ENCODE results near the gene MTERF2. TPM values are rescaled to one million over a fixed set of nuclear protein-coding genes. Genes with fewer than 3 reads are reported as not detected.

Gene MTERF2
- total and polyA plus RNA-seq, 5 donors: 29.5 to 45.1 (median 36.4) TPM

- Histone ChIP-seq H3K4me1 (ENCODE audit: control insufficient read depth, insufficient read depth, low read length) (no peaks in the 10 kb centered on the region), H3K27ac (ENCODE audit: low read length) (peak overlapping the region; percentile 28)
These were observed 32.2 kb downstream of the MTERF2 start for GRCh38 chr12:106954462-106955376.

GRCh38 chr12:106953352-106954250 lies 33.3 kb downstream of the MTERF2 start:
- Histone ChIP-seq H3K4me1 (ENCODE audit: control insufficient read depth, insufficient read depth, low read length) (no peaks in the 10 kb centered on the region), H3K27ac (ENCODE audit: low read length) (no peak overlapping the region), H3K9me3 (ENCODE audit: control insufficient read depth, low read length) (no peaks in the 10 kb centered on the region), H3K4me3 (ENCODE audit: low read length) (no peak overlapping the region), H3K27me3 (ENCODE audit: control insufficient read depth, insufficient read depth) (no peaks in the 10 kb centered on the region)
- DNase-seq (peak in 1 of 3 donors; percentile 13), ATAC-seq (no peak)
- WGBS: 93% methylated on average over 12 of the region's 12 CpGs
- intact Hi-C loops (cut with DNase I): loop anchor here in 2 of 4 donors (10.0 kb wide), 1 partner anchor 141 kb away; the partner anchor contains the start of gene CRY1 (in 2 of the 2)

More at GRCh38 chr12:106954462-106955376, 32.2 kb downstream of the MTERF2 start:
- DNase-seq (peak; percentile 63 to 82 (median 80)), ATAC-seq (peak; percentile 1 to 4)
- intact Hi-C loops (cut with DNase I): loop anchor here in 2 of 4 donors (10.0 kb wide), 1 partner anchor 140 kb away; the partner anchor contains the start of gene CRY1 (in 2 of the 2)
- 36% methylated on average over 36 of the region's 36 CpGs for WGBS
- Histone ChIP-seq H3K27me3 (ENCODE audit: control insufficient read depth, insufficient read depth) (no peaks in the 10 kb centered on the region), H3K9me3 (ENCODE audit: control insufficient read depth, low read length) (no peaks in the 10 kb centered on the region), H3K4me3 (ENCODE audit: low read length) (peak overlapping the region; percentile 80)

DNA sequence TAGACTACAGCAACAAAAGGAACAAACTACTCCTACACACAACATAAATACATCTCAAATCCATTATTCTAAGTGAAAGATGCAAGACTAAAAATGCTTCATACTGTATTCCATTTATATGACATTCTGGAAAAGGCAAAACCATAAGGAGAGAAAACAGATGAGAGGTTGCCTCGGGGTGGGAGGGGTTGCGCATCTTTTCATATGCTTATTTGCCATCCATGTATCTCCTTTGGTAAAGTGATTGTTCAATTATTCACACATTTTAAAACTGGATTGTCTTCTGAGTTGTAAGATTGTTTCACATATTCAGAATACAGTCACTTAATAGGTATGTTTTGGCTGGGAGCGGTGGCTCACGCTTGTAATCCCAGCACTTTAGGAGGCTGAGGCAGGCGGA lies 36.4 kb downstream of the MTERF2 start:
- Histone ChIP-seq H3K27me3 (ENCODE audit: control insufficient read depth, insufficient read depth) (no peaks in the 10 kb centered on the region), H3K27ac (ENCODE audit: low read length) (no peak overlapping the region), H3K4me1 (ENCODE audit: control insufficient read depth, insufficient read depth, low read length) (no peaks in the 10 kb centered on the region), H3K9me3 (ENCODE audit: control insufficient read depth, low read length) (no peaks in the 10 kb centered on the region), H3K4me3 (ENCODE audit: low read length) (no peak overlapping the region)
- no peak for DNase-seq
- intact Hi-C loops (cut with DNase I): loop anchor here in 2 of 4 donors (10.0 kb wide), 1 partner anchor 144 kb away; the partner anchor contains the start of gene CRY1 (in 2 of the 2)
- WGBS: 95% methylated on average over 5 of the region's 5 CpGs
- ATAC-seq: no peak

DNA sequence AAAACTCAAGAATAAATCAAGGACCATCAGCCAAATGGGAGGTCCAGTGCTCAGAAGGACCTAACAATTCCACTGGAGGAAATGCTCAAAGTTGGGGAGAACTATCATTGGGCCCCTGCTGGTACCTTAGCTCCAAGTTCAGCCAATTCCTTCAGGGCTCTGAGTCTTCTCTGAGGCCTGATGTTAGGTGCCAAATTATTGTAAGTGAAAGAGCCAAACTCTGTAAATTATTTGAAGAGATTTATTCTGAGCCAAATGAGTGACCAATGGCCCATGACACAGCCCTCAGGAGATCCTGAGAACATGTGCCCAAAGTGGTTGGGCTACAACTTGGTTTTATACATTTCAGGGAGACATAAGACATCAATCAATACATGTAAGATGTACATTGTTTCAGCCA lies 39.5 kb downstream of the MTERF2 start:
- Histone ChIP-seq H3K4me3 (ENCODE audit: low read length) (no peak overlapping the region), H3K9me3 (ENCODE audit: control insufficient read depth, low read length) (no peaks in the 10 kb centered on the region), H3K4me1 (ENCODE audit: control insufficient read depth, insufficient read depth, low read length) (no peaks in the 10 kb centered on the region), H3K27me3 (ENCODE audit: control insufficient read depth, insufficient read depth) (no peaks in the 10 kb centered on the region), H3K27ac (ENCODE audit: low read length) (no peak overlapping the region)
- ATAC-seq (no peak), DNase-seq (no peak)
- intact Hi-C loops (cut with DNase I): no loop called here

- H3K4me1 ChIP-seq (ENCODE audit: control insufficient read depth, insufficient read depth, low read length): no peaks in the 10 kb centered on the region
- H3K27ac ChIP-seq (ENCODE audit: low read length): no peak overlapping the region
- ATAC-seq (no peak), DNase-seq (no peak)
- H3K27me3 ChIP-seq (ENCODE audit: control insufficient read depth, insufficient read depth): no peaks in the 10 kb centered on the region
- H3K4me3 ChIP-seq (ENCODE audit: low read length): no peak overlapping the region
- H3K9me3 ChIP-seq (ENCODE audit: control insufficient read depth, low read length): no peaks in the 10 kb centered on the region
- intact Hi-C loops (cut with DNase I): no loop called here
- WGBS: 18% methylated on average over 1 of the region's 1 CpG
These were observed 41.6 kb downstream of the MTERF2 start for GRCh38 chr12:106945261-106945851.

- H3K4me1 ChIP-seq (ENCODE audit: control insufficient read depth, insufficient read depth, low read length): no peaks in the 10 kb centered on the region
- 85% methylated on average over 2 of the region's 2 CpGs for WGBS
- no peak overlapping the region for H3K4me3 ChIP-seq (ENCODE audit: low read length)
- DNase-seq: no peak
- no peaks in the 10 kb centered on the region for H3K27me3 ChIP-seq (ENCODE audit: control insufficient read depth, insufficient read depth)
- intact Hi-C loops (cut with DNase I): no loop called here
- H3K9me3 ChIP-seq (ENCODE audit: control insufficient read depth, low read length): no peaks in the 10 kb centered on the region
- no peak for ATAC-seq
- no peak overlapping the region for H3K27ac ChIP-seq (ENCODE audit: low read length)
These were observed 44.2 kb downstream of the MTERF2 start for GRCh38 chr12:106942775-106943174.

DNA sequence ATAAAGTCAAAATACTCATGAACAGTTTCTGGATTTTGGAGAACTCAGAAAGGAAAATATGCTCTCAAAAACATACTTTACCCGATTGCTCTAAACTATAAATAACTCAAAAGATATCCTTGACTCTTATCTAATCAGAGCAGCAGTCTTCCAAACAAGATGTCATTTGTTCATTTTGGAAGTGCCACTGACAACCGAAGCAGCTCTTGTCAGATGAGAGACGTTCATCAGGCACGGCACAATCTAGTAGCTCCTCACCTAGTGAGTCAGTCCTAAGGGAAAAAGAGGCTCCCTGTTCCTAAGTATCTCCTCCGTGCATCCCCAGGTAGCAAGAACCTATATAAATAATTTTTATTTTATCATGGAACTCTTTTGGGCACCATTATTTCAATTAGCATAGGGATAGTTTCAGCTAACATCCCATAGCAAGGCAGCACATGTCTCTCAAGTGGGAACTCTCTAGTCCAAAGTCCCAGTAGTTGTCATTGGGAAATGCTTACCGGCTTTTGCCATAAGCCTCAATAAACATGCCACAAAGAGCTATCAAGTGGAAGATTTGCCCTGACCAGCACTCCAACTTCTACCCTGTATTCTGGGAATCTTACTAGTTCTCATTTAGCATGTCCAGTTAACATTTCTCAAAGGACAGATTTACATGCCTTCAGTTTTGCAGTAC lies 45.3 kb downstream of the MTERF2 start:
- Histone ChIP-seq H3K4me3 (ENCODE audit: low read length) (no peak overlapping the region), H3K27ac (ENCODE audit: low read length) (no peak overlapping the region), H3K4me1 (ENCODE audit: control insufficient read depth, insufficient read depth, low read length) (no peaks in the 10 kb centered on the region), H3K9me3 (ENCODE audit: control insufficient read depth, low read length) (no peaks in the 10 kb centered on the region), H3K27me3 (ENCODE audit: control insufficient read depth, insufficient read depth) (no peaks in the 10 kb centered on the region)
- no peak for ATAC-seq
- 29% methylated on average over 6 of the region's 6 CpGs for WGBS
- no peak for DNase-seq
- intact Hi-C loops (cut with DNase I): no loop called here

- ATAC-seq: no peak
- DNase-seq: no peak
- H3K27ac ChIP-seq (ENCODE audit: low read length): no peak overlapping the region
- intact Hi-C loops (cut with DNase I): no loop called here
- no peaks in the 10 kb centered on the region for H3K4me1 ChIP-seq (ENCODE audit: control insufficient read depth, insufficient read depth, low read length)
- no peaks in the 10 kb centered on the region for H3K27me3 ChIP-seq (ENCODE audit: control insufficient read depth, insufficient read depth)
- 79% methylated on average over 3 of the region's 3 CpGs for WGBS
- H3K4me3 ChIP-seq (ENCODE audit: low read length): no peak overlapping the region
- H3K9me3 ChIP-seq (ENCODE audit: control insufficient read depth, low read length): no peaks in the 10 kb centered on the region
These were observed 52.7 kb downstream of the MTERF2 start for GRCh38 chr12:106934277-106934676.
